T-helper 2 cell (primary cell): Measurements from ENCODE around the gene ZFP92.

Experiments
- DNase-seq, 5 experiments: peaks; one replicate each; pipeline versions ENCODE4 v3.0.0 to v3.0.0-alpha.2; 2012 to 2022

The ZFP92 gene

GRCh38 chrX:153409414-153410101, 1.7 kb upstream of the ZFP92 start:
- DNase-seq, result no peak

- no peak for DNase-seq
These were observed 899 bp upstream of the ZFP92 start for GRCh38 chrX:153410373-153410772.

- no peak for DNase-seq
These were observed 401 bp upstream of the ZFP92 start for GRCh38 chrX:153410888-153411254.

GRCh38 chrX:153411988-153412574, 809 bp downstream of the ZFP92 start:
- DNase-seq, result no peak

GRCh38 chrX:153412746-153413720, 1.8 kb downstream of the ZFP92 start:
- DNase-seq, result no peak

GRCh38 chrX:153413731-153414130, 2.5 kb downstream of the ZFP92 start:
- no peak for DNase-seq

GRCh38 chrX:153414856-153415510, 3.7 kb downstream of the ZFP92 start:
- no peak for DNase-seq

GRCh38 chrX:153416781-153417450, 5.6 kb downstream of the ZFP92 start:
- no peak for DNase-seq

GRCh38 chrX:153417637-153418036, 6.4 kb downstream of the ZFP92 start:
- no peak for DNase-seq

GRCh38 chrX:153420851-153421599, 9.8 kb downstream of the ZFP92 start:
- no peak for DNase-seq

- no peak for DNase-seq
These were observed 10.6 kb downstream of the ZFP92 start for GRCh38 chrX:153421856-153422255.

- DNase-seq, result no peak
These were observed 12.4 kb downstream of the ZFP92 start for GRCh38 chrX:153423652-153424051.

GRCh38 chrX:153426204-153426603, 14.9 kb downstream of the ZFP92 start:
- no peak for DNase-seq

GRCh38 chrX:153430796-153431195, 19.5 kb downstream of the ZFP92 start:
- DNase-seq, result no peak

- DNase-seq, result no peak
These were observed 21.9 kb downstream of the ZFP92 start for GRCh38 chrX:153433161-153433680.

GRCh38 chrX:153433781-153434285, 22.6 kb downstream of the ZFP92 start:
- DNase-seq, result no peak

- DNase-seq, result no peak
These were observed 23.5 kb downstream of the ZFP92 start for GRCh38 chrX:153434801-153435200.

GRCh38 chrX:153435845-153436244, 24.6 kb downstream of the ZFP92 start:
- DNase-seq, result no peak

- peak in 1 of 5 experiments; percentile 19 for DNase-seq
These were observed 27.3 kb downstream of the ZFP92 start for GRCh38 chrX:153438532-153438931.

GRCh38 chrX:153439977-153440376, 28.7 kb downstream of the ZFP92 start:
- DNase-seq, result no peak

- no peak for DNase-seq
These were observed 29.4 kb downstream of the ZFP92 start for GRCh38 chrX:153440556-153441135.
